Astrocyte (in vitro differentiated cells and primary cell): Measurements from ENCODE around the gene PAX8.

Source experiments
- EZH2 ChIP-seq: IDR thresholded peaks from 2 replicates; pipeline ENCODE4 v1.6.1; 2012; ENCODE audit warnings: mild to moderate bottlenecking, low read length, inconsistent platforms; ENCODE audit not compliant: insufficient read depth
- TF ChIP-seq, protein P1 (sequence below): IDR thresholded peaks from 2 replicates; pipeline ENCODE4 v1.5.1; 2011; ENCODE audit warnings: low read depth, mild to moderate bottlenecking, inconsistent platforms, low read length, moderate library complexity; ENCODE audit not compliant: insufficient read depth

DNA sequence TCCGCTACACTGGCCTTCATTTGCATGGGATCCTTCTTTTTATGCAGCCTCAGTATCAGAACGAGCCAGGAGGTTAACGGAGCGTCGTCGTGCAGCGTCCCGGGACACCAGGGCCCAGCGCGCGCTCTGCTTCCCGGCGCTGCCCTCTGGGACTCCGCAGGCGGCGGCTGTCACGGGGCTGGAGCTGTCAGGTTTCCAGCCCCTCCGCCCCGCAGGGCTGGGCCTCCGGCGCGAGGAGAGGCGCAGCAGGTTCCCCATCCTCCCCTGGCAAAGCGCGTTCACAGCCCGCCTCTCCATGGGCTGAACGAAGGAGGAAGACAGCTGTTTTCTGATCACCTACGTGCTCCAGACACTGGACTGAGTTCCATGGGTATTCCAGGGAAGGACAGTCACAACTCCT is 12.5 kb upstream of the PAX8 start:
- TF ChIP-seq, protein P1, sequence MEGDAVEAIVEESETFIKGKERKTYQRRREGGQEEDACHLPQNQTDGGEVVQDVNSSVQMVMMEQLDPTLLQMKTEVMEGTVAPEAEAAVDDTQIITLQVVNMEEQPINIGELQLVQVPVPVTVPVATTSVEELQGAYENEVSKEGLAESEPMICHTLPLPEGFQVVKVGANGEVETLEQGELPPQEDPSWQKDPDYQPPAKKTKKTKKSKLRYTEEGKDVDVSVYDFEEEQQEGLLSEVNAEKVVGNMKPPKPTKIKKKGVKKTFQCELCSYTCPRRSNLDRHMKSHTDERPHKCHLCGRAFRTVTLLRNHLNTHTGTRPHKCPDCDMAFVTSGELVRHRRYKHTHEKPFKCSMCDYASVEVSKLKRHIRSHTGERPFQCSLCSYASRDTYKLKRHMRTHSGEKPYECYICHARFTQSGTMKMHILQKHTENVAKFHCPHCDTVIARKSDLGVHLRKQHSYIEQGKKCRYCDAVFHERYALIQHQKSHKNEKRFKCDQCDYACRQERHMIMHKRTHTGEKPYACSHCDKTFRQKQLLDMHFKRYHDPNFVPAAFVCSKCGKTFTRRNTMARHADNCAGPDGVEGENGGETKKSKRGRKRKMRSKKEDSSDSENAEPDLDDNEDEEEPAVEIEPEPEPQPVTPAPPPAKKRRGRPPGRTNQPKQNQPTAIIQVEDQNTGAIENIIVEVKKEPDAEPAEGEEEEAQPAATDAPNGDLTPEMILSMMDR, result no peak
- TF ChIP-seq EZH2, result no peak
